ENCODE results near the gene MYRFL.

MYRFL gene

GRCh38 chr12:69886109-69886508, 61.1 kb downstream of the MYRFL start:
- no peak for DNase-seq
- in situ Hi-C loops (cut with MboI; ENCODE audit: low pct_unique_long_range_greater_than_20kb, low sequenced_read_pairs), result loop anchor here (25.0 kb wide), 1 partner anchor 826 kb away; no protein-coding TSS in a partner anchor

- in situ Hi-C loops (cut with MboI; ENCODE audit: low pct_unique_long_range_greater_than_20kb, low sequenced_read_pairs), result loop anchor here (25.0 kb wide), 1 partner anchor 826 kb away; no protein-coding TSS in a partner anchor
- DNase-seq, result no peak
These were observed 61.7 kb downstream of the MYRFL start for GRCh38 chr12:69886715-69887114.

GRCh38 chr12:69888901-69889300, 63.9 kb downstream of the MYRFL start:
- DNase-seq, result no peak
- in situ Hi-C loops (cut with MboI; ENCODE audit: low pct_unique_long_range_greater_than_20kb, low sequenced_read_pairs), result loop anchor here (25.0 kb wide), 1 partner anchor 823 kb away; no protein-coding TSS in a partner anchor

- in situ Hi-C loops (cut with MboI; ENCODE audit: low pct_unique_long_range_greater_than_20kb, low sequenced_read_pairs), result loop anchor here (25.0 kb wide), 1 partner anchor 817 kb away; no protein-coding TSS in a partner anchor
- no peak for DNase-seq
These were observed 69.9 kb downstream of the MYRFL start for GRCh38 chr12:69894800-69895383.

GRCh38 chr12:69896653-69897381, 71.8 kb downstream of the MYRFL start:
- DNase-seq, result no peak
- in situ Hi-C loops (cut with MboI; ENCODE audit: low pct_unique_long_range_greater_than_20kb, low sequenced_read_pairs), result loop anchor here (25.0 kb wide), 1 partner anchor 815 kb away; no protein-coding TSS in a partner anchor

- in situ Hi-C loops (cut with MboI; ENCODE audit: low pct_unique_long_range_greater_than_20kb, low sequenced_read_pairs), result loop anchor here (25.0 kb wide), 1 partner anchor 815 kb away; no protein-coding TSS in a partner anchor
- DNase-seq, result no peak
These were observed 72.7 kb downstream of the MYRFL start for GRCh38 chr12:69897744-69898143.

- in situ Hi-C loops (cut with MboI; ENCODE audit: low pct_unique_long_range_greater_than_20kb, low sequenced_read_pairs), result loop anchor here (25.0 kb wide), 1 partner anchor 814 kb away; no protein-coding TSS in a partner anchor
- DNase-seq, result no peak
These were observed 73.2 kb downstream of the MYRFL start for GRCh38 chr12:69898236-69898635.

- in situ Hi-C loops (cut with MboI; ENCODE audit: low pct_unique_long_range_greater_than_20kb, low sequenced_read_pairs), result loop anchor here (25.0 kb wide), 1 partner anchor 662 kb away; no protein-coding TSS in a partner anchor
- DNase-seq, result peak; percentile 66
These were observed 75.7 kb downstream of the MYRFL start for GRCh38 chr12:69900720-69901131.

- DNase-seq, result no peak
- in situ Hi-C loops (cut with MboI; ENCODE audit: low pct_unique_long_range_greater_than_20kb, low sequenced_read_pairs), result loop anchor here (25.0 kb wide), 1 partner anchor 661 kb away; no protein-coding TSS in a partner anchor
These were observed 76.3 kb downstream of the MYRFL start for GRCh38 chr12:69901221-69901905.

GRCh38 chr12:69903548-69903947, 78.5 kb downstream of the MYRFL start:
- in situ Hi-C loops (cut with MboI; ENCODE audit: low pct_unique_long_range_greater_than_20kb, low sequenced_read_pairs), result loop anchor here (25.0 kb wide), 1 partner anchor 659 kb away; no protein-coding TSS in a partner anchor
- no peak for DNase-seq

GRCh38 chr12:69904777-69905176, 79.8 kb downstream of the MYRFL start:
- in situ Hi-C loops (cut with MboI; ENCODE audit: low pct_unique_long_range_greater_than_20kb, low sequenced_read_pairs), result loop anchor here (25.0 kb wide), 1 partner anchor 658 kb away; no protein-coding TSS in a partner anchor
- no peak for DNase-seq

- in situ Hi-C loops (cut with MboI; ENCODE audit: low pct_unique_long_range_greater_than_20kb, low sequenced_read_pairs), result loop anchor here (25.0 kb wide), 1 partner anchor 656 kb away; no protein-coding TSS in a partner anchor
These were observed 80.8 kb downstream of the MYRFL start for GRCh38 chr12:69905801-69906200.

GRCh38 chr12:69906411-69907216, 81.6 kb downstream of the MYRFL start:
- no peak for DNase-seq
- in situ Hi-C loops (cut with MboI; ENCODE audit: low pct_unique_long_range_greater_than_20kb, low sequenced_read_pairs), result loop anchor here (25.0 kb wide), 1 partner anchor 656 kb away; no protein-coding TSS in a partner anchor

More at GRCh38 chr12:69905801-69906200, 80.8 kb downstream of the MYRFL start:
- no peak for DNase-seq

- in situ Hi-C loops (cut with MboI; ENCODE audit: low pct_unique_long_range_greater_than_20kb, low sequenced_read_pairs), result loop anchor here (25.0 kb wide), 1 partner anchor 654 kb away; no protein-coding TSS in a partner anchor
- no peak for DNase-seq
These were observed 83.2 kb downstream of the MYRFL start for GRCh38 chr12:69908203-69908602.

- in situ Hi-C loops (cut with MboI; ENCODE audit: low pct_unique_long_range_greater_than_20kb, low sequenced_read_pairs), result loop anchor here (25.0 kb wide), 1 partner anchor 652 kb away; no protein-coding TSS in a partner anchor
- DNase-seq, result no peak
These were observed 85.7 kb downstream of the MYRFL start for GRCh38 chr12:69910694-69911093.

- DNase-seq, result no peak
- in situ Hi-C loops (cut with MboI; ENCODE audit: low pct_unique_long_range_greater_than_20kb, low sequenced_read_pairs), result loop anchor here (25.0 kb wide), 1 partner anchor 649 kb away; no protein-coding TSS in a partner anchor
These were observed 88.5 kb downstream of the MYRFL start for GRCh38 chr12:69913526-69913925.

- in situ Hi-C loops (cut with MboI; ENCODE audit: low pct_unique_long_range_greater_than_20kb, low sequenced_read_pairs), result loop anchor here (25.0 kb wide), 1 partner anchor 646 kb away; no protein-coding TSS in a partner anchor
- no peak for DNase-seq
These were observed 90.9 kb downstream of the MYRFL start for GRCh38 chr12:69915964-69916363.

GRCh38 chr12:69916544-69917235, 91.7 kb downstream of the MYRFL start:
- no peak for DNase-seq
- in situ Hi-C loops (cut with MboI; ENCODE audit: low pct_unique_long_range_greater_than_20kb, low sequenced_read_pairs), result loop anchor here (25.0 kb wide), 1 partner anchor 646 kb away; no protein-coding TSS in a partner anchor
